Measurements from ENCODE around the gene EGFR. TPM values are rescaled to one million over a fixed set of nuclear protein-coding genes. Genes with fewer than 3 reads are reported as not detected.

The EGFR gene
- total and polyA plus RNA-seq, 2 donors (not counting 3 experiments of a cell fraction or from before 2014, with no cell fraction given): 1.5 to 4.1 TPM

DNA sequence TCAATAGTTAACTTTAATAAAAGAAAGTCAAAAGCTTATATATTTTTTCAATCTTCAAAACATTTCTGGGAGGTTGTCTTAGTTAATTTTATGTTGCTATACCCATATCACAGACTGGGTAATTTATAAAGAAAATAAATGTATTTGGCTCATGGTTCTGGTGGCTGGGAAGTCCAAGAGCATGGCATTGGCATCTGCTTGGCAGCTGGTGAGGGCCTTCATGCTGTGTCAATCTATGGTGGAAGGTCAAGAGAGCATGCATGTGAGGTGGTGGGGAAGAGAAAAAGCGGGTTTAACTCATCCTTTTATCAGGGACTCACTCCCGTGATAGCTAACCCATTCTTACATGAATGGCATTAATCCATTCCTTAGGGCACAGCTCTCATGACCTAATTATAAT, 119.8 kb downstream of the EGFR start:
- Histone ChIP-seq H3K79me2 (ENCODE audit: control insufficient read depth, insufficient read depth, low read length) (no peaks in the 10 kb centered on the region), H3K4me3 (replicated peaks in 1 of 3; ENCODE audit: insufficient read depth in 1 of 3, low read depth in 1 of 3, low read length in 3 of 3) (no peak overlapping the region), H3K27me3 (ENCODE audit: control insufficient read depth in 2 of 2, insufficient read depth in 2 of 2, low read length in 2 of 2) (no peaks in the 10 kb centered on the region), H3K9me3 (replicated peaks; ENCODE audit: control insufficient read depth, insufficient read depth, low read length) (no peaks in the 10 kb centered on the region), H2AFZ (ENCODE audit: low read depth, low read length) (no peak overlapping the region), H3K36me3 (ENCODE audit: control insufficient read depth in 2 of 2, extremely low read depth in 1 of 2, insufficient read depth in 2 of 2, low read length in 2 of 2) (no peaks in the 10 kb centered on the region), H3K4me2 (ENCODE audit: insufficient read depth, low read length) (no peak overlapping the region), H3K9me1 (replicated peaks; ENCODE audit: control insufficient read depth, extremely low read depth, insufficient read depth, low read length) (no peaks in the 10 kb centered on the region), H3K4me1 (ENCODE audit: control insufficient read depth, extremely low read depth, insufficient read depth, low read length) (peaks cover 14% of the 10 kb centered on the region), H4K20me1 (replicated peaks; ENCODE audit: control insufficient read depth, extremely low read depth, insufficient read depth, low read length) (no peaks in the 10 kb centered on the region), H3K9ac (replicated peaks; ENCODE audit: extremely low read depth, insufficient read depth, low read length) (no peak overlapping the region), H3K27ac (ENCODE audit: insufficient read depth, low read depth, low read length) (no peak overlapping the region)
- no peak for FAIRE-seq
- BruUV-seq (replicated peaks): no TSS peak
- ChIA-PET POLR2A (no interaction called here), CTCF (no interaction called here)
- TF ChIP-seq FOS (IDR thresholded peaks at IDR 0.05; ENCODE audit: borderline replicate concordance, insufficient read depth, low read length): no peak
- TF ChIP-seq POLR2AphosphoS5 (IDR thresholded peaks at IDR 0.05; ENCODE audit: insufficient read depth, low read depth, low read length): no peak
- no peak for TF ChIP-seq GATA2 (IDR thresholded peaks at IDR 0.05; ENCODE audit: insufficient read depth, insufficient read length, low read depth, low read length)
- TF ChIP-seq MYC (IDR thresholded peaks at IDR 0.05; ENCODE audit: low read depth, low read length): no peak
- TF ChIP-seq, protein P1, sequence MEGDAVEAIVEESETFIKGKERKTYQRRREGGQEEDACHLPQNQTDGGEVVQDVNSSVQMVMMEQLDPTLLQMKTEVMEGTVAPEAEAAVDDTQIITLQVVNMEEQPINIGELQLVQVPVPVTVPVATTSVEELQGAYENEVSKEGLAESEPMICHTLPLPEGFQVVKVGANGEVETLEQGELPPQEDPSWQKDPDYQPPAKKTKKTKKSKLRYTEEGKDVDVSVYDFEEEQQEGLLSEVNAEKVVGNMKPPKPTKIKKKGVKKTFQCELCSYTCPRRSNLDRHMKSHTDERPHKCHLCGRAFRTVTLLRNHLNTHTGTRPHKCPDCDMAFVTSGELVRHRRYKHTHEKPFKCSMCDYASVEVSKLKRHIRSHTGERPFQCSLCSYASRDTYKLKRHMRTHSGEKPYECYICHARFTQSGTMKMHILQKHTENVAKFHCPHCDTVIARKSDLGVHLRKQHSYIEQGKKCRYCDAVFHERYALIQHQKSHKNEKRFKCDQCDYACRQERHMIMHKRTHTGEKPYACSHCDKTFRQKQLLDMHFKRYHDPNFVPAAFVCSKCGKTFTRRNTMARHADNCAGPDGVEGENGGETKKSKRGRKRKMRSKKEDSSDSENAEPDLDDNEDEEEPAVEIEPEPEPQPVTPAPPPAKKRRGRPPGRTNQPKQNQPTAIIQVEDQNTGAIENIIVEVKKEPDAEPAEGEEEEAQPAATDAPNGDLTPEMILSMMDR (IDR thresholded peaks at IDR 0.05; ENCODE audit: extremely low read depth in 1 of 2, insufficient read depth in 1 of 2, low read depth in 1 of 2, low read length in 2 of 2): no peak
- dilution Hi-C loops (cut with MboI; ENCODE audit: extremely low pct_ligation_motif_present, low sequenced_read_pairs) (no loop called here), intact Hi-C loops (cut with micrococcal nuclease) (no loop called here)
- no peak for DNase-seq (ENCODE audit: low read depth, low spot score)

All from endothelial cell of umbilical vein (primary cell).